ENCODE results near the gene FRMD5.

- no peak for TF ChIP-seq CTCF (IDR thresholded peaks at IDR 0.05)
- no peak for TF ChIP-seq POLR2AphosphoS5 (IDR thresholded peaks at IDR 0.05; ENCODE audit: insufficient read depth in 1 of 2, low read depth in 1 of 2)
- TF ChIP-seq POLR2A (IDR thresholded peaks at IDR 0.05): no peak
These were observed 1.3 kb downstream of the FRMD5 start for GRCh38 chr15:44193651-44194322.
